GM18858 (cell line): ENCODE measurements around the gene UBE2E2.

Experiments
- ATAC-seq: cut with Tn5 transposase; IDR thresholded peaks from one replicate; pipeline ENCODE4 v1.9.1; 2021; ENCODE audit not compliant: unreplicated experiment

Gene UBE2E2

GRCh38 chr3:23468203-23468602 lies 265.1 kb downstream of the UBE2E2 start:
- ATAC-seq = no peak

GRCh38 chr3:23474580-23475357 lies 271.6 kb downstream of the UBE2E2 start:
- no peak for ATAC-seq

- no peak for ATAC-seq
These were observed 272.3 kb downstream of the UBE2E2 start for GRCh38 chr3:23475446-23475845.

DNA sequence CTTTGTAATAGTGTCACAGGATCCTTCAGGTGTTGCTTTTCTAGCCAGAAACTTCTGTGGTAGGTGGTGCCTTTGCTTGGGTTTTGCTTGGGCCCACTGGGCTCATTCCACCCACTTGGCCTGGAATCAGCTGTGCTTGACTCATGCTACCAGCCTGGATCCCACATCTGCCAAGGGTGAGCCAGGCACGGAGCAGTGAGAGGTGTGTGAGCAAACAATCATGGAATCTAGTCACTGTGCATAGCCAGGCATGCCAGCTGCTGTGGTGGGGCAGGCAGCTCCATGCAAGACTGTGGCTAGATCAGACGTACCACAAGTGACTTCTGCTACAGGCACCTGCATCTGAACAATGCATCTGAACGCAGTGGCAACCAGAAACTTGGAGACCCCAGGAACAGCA lies 275.9 kb downstream of the UBE2E2 start:
- no peak for ATAC-seq

GRCh38 chr3:23479615-23480328 lies 276.6 kb downstream of the UBE2E2 start:
- no peak for ATAC-seq

DNA sequence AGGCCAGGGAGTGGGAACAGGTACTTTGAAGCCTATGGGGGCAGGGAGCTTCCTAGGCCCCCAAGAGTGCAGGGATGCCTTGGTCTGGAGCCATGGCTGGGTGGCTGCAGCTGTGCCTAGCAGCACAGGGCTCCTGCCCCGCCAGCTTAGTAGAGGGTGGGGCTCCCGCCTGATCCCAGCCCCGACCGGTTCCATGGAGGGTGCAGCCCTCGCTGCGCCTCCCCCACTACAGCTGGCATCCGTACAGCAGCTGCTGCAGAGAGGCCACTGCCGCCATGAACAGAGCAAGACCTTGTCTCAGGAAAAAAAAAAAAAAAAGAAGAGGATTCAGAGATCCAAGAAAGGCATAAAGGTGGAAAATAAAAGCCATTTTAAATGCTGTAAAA lies 277.2 kb downstream of the UBE2E2 start:
- no peak for ATAC-seq

DNA sequence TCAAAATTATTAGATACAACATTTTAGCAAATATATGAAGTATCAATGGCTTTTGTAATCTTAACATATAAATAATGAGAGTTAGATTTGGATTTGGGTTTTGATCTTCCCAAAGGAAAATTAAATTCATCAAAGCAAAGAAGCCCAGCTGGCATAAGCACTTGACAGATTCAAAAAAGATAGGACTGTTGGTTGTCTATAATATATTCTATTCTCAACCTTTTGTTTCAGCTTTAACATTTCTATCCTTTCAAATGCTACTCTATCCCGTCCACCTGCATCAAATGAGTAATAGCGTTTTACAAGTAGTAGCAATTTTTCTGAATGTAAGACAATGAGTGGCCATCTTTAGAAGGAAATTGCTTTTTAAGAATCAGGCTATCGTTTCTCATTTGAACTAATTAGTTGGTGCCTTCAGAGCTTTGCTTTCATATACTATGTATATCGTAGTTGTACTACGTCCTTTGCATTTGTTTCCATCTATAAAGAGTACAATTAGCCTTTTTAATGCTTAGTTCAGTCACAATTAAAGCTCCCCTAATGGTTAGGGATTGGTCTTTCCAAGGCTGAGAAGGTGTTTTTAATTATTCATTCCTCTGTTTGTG lies 278.0 kb downstream of the UBE2E2 start:
- ATAC-seq = no peak

- ATAC-seq = peak; percentile 69
These were observed 278.6 kb downstream of the UBE2E2 start for GRCh38 chr3:23481616-23482278.

DNA sequence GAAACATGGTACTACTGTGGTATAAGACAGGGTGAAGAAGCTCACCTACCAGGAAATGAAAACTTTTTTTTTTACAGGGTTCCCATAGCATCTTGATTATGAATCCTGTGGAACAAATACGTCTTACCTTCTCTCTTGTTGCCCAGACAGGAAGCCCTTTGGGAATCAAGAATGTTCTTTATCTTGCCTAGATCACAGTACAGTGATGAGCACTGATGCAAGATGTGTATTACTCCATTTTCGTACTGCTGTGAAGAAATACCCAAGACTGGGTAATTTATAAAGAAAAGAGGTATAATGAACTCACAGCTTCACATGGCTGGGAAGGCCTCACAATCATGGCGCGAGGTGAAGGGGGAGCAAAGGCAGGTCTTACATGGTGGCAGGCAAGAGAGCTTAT lies 281.3 kb downstream of the UBE2E2 start:
- ATAC-seq = no peak

DNA sequence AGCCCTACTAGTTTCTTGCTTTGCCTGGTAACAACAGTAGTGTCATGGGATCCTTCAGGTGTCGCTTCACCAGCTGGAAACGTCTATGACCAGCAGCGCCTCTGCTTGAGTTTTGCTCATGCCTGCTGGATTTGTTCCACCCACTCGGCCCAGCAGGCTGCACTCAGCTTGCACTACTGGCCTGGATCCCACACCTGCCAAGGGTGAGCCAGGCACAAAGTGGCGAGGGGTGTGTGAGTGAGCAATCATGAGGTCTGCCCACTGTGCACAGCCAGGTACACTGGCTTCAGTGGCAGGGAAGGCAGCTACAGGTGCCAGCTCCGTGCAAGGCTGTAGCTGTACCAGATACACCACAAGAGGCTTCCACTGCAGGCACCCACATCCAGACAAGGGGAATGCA lies 282.8 kb downstream of the UBE2E2 start:
- ATAC-seq = no peak

GRCh38 chr3:23487015-23487414 lies 283.9 kb downstream of the UBE2E2 start:
- no peak for ATAC-seq

- ATAC-seq = no peak
These were observed 285.5 kb downstream of the UBE2E2 start for GRCh38 chr3:23488618-23489017.

DNA sequence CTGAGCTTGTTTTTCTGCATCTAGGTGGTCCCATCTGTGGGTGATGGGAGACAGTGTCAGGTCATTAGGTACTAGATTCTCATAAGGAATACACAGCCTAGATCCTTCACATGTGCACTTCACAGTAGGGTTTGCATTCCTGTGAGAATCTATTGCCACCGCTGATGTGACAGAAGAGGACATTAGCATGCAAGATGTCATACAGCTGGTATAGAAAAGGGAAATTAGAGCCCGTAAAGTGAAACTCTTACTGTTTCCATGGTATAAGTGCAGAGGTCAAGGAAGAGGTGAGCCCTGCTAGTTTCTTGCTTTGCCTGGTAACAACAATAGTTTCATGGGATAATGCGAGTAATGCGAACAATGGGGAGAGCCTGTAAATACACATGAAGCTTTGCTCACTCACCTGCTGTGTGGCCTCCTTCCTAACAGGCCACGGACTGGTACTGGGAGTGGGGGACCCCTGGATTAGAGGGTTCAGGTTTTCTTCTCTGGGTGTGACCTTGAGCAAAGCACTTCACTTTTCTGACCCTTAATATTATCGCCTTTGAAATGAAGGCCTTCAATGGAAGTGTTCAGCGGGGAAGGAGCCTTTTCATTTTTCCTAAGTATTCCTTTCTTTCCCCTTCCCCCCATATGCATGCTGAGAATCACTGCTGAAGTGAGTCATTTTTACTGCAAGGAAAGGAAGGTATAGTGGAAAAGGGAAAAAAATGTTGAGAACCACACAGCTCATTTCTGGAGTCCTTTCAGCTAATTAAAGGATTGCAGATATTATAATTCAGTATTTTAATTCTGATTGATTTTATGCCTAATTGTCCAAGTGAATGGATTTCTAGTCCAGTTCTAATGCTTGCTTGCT lies 286.4 kb downstream of the UBE2E2 start:
- ATAC-seq = no peak

GRCh38 chr3:23490459-23490858 lies 287.3 kb downstream of the UBE2E2 start:
- no peak for ATAC-seq

DNA sequence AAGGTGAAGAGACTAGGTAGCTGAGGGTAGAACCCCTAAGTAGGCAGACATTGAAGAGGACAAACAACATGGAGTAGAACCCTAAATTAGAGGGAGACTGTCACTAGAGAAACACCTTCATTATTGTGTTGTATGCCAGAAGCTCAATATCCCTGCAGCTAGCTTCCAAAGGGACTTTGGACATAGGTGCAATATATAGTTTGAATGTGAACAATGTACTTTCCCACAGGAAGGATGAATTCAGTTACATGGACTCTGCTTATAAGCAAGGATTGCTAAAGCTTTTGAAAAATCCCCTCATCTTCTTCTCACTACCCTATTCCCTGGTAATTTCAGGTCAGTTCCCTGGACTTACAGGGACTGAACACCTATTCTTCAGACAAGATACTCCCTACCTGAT lies 288.9 kb downstream of the UBE2E2 start:
- no peak for ATAC-seq

DNA sequence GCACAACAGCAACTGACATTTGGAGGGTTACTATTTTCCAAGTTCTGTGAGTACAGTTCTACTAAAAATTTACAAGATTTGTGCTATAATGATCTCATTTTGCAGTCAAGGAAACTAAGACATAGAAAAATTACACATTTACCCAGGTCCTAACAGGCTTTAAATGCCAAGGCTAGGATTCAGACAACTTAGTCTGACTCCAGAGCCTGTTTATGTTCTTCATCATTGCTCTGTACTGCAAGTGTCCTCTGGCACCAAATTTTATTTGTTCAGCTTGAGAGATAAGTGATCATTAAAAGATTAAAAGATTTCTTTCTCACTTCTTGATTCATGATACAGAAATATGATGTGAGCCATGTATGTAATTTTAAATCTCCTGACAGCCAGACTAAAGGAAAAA lies 290.8 kb downstream of the UBE2E2 start:
- no peak for ATAC-seq

- no peak for ATAC-seq
These were observed 291.8 kb downstream of the UBE2E2 start for GRCh38 chr3:23494967-23495366.

GRCh38 chr3:23495507-23495906 lies 292.4 kb downstream of the UBE2E2 start:
- no peak for ATAC-seq

DNA sequence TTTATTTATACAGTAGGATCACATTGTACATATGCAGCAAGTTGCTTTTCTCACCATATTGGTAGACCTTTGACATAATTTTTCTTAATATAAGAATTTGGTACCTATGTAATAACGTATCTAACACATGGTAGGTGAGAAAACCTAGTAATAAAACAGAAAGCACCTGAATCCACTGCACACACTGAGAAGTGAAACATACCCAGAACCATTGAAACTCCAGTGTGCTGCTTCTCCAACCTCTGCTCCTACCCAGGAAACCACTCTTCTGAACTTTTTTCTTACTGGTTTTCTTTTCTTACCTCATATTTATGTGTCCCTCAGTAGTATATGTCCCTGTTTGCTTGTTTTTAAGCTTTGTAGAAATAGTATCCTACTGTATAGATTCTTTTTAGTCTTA lies 293.0 kb downstream of the UBE2E2 start:
- peak; percentile 56 for ATAC-seq

DNA sequence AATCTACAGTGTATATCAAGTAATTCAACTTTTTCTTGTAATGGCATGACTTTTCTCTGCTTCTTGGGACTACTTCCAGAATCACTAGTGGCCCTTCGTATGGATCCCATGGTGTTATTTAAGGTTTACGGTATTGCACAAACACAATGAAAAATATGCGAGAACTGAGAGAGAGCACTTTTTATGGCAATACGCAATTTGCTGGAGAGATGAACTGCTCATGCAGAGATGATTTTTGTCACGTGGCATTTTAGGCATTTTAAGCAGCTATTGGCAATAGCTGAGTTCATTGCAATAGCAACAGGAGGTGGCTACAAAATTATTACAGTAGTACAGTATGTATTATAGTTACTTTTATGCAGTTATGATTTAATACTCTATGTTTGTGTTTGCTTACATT lies 294.0 kb downstream of the UBE2E2 start:
- ATAC-seq = no peak
